HG02885 (cell line): Measurements from ENCODE around the gene SP6.

Experiments
- ATAC-seq: cut with Tn5 transposase; IDR thresholded peaks from one replicate; pipeline ENCODE4 v1.9.1; 2021; ENCODE audit warnings: mild to moderate bottlenecking; ENCODE audit not compliant: unreplicated experiment, poor library complexity

SP6 gene

DNA sequence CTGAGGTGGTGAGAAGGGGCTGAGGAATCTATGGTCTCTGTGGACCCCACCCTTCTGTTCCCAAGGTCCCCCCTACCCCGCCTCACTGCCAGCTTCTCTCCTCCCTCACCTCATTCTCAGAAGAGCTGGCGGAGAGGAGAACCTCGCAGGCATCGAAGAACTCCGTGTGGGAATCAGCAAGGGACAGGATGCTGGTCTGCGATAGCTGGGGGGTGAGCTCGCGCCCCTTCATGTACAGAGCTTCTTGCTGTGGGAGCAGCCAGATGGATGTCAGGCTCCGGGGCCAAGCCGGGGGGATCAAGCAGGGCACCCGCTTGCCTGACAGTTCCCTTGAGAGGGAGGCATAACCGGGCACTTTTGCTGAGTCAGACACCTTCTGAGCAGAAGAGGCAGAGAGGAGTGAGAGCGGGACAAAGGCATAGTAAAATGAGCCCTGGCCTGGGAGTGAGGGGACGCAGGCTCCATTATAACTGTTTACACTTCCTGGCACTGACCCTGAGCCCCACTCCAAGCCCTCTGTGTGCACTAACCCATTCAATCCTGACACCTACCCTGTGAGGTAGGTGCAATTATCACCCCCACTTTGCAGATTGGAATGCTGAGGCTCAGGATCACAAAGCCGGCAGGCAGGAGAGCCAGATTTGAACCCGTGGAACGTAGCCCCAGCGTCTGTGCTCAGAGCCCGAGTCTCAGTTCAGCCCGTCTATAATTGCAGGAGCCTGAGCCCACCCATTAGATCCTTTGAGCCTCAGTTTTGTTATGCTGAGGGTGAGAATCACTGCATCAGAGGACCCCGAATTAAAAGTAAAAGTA is 35.7 kb downstream of the SP6 start:
- ATAC-seq: no peak

DNA sequence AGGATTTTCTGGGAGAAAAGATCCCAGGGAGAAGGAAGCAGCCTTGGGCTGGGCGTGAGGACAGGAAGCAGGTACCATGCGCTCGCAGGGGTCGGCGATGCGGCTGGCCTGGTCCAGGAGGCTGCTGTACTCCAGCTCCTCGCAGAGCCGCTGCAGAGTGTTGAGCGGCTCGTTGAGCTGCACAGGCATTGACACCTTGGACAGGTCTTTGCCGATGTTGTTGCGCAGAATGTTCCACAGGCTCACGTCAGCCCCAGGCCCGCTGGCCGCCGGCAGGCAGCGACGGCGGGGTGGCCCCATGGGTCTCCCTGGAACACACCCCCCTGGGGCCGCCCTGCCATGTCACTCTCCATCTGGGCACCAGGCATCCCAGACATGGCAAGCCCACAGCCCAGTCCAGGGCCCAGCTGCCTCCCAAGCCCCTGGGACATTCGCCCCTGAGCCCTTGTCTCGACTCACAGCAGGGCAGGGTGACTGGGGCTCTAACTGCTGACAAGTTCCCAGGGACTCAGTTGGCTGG is 37.4 kb downstream of the SP6 start:
- no peak for ATAC-seq

DNA sequence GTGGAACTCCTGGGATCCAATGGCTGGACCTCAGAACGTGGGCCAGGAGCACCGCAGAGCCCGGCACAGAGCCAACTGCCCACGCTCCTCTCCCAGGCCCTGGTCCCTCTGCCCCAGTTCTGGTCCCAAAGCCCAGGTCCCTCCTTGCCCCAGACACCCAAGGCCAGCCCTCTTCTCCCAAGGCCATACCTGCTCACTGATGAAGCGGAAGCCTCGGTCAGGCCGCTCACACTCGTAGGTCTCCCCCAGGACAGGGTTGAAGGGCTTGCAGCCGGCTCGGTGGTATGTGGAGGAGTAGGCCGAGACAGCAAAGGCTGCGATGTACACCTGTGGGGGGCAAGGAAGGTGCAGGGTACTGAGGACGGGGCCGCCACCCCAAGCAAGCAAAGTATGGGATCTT is 37.9 kb downstream of the SP6 start:
- no peak for ATAC-seq

GRCh38 chr17:47812146-47812920 is 38.6 kb downstream of the SP6 start:
- no peak for ATAC-seq

GRCh38 chr17:47811709-47812108 is 39.3 kb downstream of the SP6 start:
- ATAC-seq: no peak

DNA sequence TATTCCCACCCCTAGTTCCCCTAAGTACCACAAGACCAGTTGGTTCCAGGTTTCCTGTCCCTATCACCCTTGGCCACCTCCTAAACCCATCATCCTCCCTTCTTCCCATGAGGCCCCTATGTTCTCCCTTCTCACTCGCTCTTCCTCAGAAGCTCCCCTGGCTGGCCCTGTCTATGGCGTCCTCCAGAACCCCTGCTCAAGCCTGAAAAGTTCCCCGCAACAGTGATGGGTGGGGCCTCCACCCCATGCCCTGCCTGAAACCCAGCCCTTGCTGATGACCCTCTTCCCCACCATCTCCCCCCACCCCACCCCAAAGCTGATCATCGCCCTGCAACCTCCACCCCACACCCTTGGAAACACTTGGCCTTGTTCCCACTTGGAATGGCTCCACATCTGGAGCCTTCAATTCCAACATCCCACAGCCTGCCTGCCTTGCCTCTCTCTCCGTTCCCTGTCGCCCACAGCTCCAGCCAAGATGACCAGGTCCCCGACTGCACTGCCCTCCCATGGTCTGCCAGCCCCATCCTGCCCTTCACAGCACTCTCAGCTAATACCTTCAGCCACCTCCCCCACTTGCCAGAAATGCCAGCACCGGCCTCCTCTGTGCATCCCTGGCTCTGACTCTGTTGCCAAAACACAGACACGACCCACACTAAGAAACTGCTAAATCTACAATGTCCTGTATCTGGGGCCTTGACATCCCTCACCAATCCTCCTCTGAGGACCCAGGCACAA is 39.9 kb downstream of the SP6 start:
- ATAC-seq: no peak

DNA sequence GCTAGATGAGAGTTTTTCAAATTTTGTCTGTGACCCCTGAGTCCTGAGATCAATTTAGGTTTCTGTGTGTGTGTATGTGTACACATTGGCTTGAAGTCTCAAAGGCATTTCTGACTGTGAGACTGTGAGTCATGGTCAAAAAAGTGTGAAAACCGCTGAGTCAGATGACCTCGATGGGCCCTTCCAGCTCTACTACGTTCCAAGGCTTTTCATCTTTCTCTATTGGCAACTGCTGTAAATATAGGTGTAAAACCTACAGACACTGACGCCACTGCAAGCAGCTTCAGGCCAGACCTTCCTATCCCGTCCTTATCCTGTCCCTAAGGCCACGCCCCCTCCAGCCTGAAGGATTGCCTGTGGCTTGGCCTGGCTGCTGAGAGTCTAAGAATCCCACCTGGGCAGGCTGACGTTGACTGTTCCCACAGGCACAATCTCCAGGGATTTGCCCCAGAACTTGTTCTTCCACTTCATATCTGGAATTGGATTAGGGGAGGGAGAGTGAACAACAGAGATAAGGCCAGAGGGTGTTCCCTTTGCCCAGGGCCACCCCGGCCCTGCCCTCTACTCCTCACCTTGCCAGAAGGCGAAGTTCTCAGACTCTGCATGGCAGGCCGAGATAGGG is 40.7 kb downstream of the SP6 start:
- no peak for ATAC-seq

DNA sequence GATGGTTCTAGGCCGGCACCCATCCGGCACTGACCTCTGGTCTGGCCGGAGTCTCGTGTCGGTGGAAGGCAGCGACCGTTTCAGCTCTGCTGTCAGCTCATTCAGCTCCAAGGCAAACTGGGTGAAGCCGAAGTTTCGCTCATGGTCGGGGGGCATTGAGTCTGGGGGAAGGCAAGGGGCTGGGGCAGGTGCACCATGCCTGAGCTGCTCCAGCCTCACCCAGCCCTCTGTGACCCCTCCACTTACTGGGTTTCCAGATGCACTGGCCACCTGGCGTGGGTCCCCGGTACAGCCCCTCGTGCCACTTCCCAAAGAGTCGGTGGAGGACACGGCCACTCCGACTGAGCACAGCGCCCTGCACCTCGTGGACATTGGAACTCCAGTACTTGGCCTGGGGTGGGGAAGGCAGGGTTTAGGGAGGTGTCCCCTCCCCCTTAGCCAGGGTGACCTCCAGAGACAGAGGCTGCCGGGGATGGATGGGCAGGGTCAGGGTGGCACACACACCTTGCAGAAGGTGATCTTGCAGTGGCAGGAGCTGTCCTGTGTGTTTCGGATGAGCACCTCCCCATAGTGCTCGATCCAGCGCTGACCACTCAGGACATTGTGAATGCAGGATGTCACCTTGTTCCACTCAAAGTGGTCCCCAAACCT is 42.0 kb downstream of the SP6 start:
- no peak for ATAC-seq

DNA sequence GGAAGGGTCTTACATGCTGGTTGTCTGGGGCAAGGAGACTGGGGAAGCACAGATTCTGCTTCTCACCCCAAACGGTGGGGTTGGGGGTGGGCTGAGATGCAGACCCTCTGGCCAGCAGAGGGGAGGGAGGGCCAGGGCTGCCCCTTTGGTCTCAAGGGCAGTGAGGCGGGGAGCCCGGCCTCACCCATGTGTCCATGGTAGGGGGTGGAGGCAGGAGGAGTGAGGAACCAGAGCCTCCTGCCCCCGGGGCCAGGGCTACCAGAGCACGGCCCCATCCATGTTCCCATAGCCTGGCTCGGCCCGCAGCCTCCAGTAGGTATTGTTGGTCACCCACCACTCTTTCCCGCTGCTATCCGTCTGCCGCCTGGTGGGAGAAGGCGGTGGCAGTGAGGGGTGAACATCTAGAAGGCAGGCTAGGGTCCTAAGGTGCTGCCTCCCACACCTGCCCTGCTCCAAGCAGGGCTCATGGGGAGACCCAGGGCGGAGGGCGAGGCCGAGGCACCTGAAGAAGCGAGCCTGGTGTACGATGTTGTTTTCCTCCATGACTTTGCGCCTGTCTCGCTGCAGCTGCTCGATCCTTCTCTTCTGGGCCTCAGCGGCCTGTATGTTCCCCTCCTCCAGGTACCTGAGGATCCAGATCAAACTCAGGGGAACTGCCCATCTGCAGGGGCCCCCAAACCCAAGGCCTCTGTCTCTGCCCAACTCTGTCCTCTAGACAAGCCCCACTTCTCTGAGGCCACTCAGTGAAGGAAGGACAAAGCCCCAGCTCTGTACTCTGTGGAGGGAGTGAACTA is 42.7 kb downstream of the SP6 start:
- no peak for ATAC-seq

DNA sequence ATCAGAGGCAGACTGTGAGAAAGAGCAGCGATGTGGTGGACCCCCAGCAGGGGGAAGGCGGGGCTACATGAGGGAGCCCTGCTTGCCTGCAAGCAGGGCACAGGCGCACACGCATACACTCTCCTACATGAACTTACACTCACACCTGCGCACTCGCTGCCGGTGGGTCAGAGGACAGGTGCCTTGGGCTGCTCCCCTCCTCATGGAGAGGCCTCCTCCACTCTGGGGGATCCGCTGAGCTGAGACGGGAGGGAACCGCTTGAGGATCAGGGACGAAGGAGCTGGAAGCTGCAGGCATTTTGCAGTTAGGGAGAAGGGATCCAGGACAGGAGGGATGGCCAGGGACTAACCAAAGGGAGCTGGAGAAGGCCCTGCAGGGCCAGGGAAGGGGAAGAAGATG is 43.5 kb downstream of the SP6 start:
- no peak for ATAC-seq

GRCh38 chr17:47806913-47807255 is 44.1 kb downstream of the SP6 start:
- ATAC-seq: no peak

DNA sequence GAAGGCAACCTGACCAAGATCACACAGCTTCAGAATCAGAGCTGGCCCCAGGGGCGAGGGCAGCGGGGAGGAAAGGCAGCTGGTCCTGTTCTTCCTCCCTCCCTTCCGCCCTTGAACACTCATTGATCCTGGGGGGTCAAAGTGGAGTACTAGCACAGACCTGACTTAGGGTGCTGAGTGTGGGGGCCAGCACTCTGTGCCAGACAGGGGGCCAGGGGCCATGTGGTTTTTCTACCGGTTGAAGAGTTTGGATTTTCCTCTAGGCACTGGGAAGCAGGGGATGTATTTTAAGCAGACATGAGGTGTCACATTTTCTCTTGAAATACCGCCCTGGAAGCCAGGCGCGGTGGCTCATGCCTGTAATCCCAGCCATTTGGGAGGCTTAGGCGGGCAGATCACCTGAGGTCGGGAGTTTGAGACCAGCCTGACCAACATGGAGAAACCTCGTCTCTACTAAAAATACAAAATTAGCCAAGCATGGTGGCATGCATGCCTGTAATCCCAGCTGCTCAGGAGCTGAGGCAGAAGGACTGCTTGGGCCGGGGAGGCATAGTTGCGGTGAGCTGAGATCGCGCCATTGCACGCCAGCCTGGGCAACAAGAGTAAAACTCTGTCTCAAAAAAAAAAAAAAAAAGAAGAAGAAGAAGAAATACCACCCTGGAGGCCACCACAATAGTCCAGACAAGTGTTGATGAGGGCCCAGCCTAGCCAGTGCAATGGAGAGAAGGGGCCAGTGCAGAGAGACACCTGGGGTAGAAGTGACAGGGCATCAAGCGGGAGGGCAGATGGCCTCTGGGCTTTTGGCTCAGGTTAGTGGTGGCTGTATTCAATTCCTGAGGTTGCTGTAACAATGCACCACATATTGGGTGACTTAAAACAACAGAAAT is 44.7 kb downstream of the SP6 start:
- ATAC-seq: no peak

- no peak for ATAC-seq
These were observed 46.5 kb downstream of the SP6 start for GRCh38 chr17:47804461-47804860.

- ATAC-seq: no peak
These were observed 47.2 kb downstream of the SP6 start for GRCh38 chr17:47803751-47804150.

DNA sequence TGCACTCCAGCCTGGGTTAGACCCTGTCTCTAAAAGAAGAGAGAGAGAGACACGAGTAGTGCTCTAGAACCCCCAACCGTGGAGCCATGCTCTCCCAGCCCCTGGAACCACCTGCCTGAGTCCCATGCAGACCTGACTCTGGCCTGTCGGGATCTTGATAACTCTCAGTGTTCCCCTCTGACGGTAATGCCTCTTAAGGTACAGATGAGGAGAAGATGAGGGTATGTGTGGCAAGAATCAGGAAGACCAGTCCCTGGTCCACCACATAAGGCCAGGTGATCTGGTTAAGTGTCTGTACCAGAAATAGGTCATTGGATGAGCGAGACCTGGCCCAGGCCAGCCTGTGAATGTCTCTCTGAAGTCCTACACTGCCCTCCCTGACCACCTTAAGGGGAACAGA is 47.8 kb downstream of the SP6 start:
- ATAC-seq: no peak

GRCh38 chr17:47802341-47803022 is 48.5 kb downstream of the SP6 start:
- no peak for ATAC-seq

- no peak for ATAC-seq
These were observed 49.1 kb downstream of the SP6 start for GRCh38 chr17:47801906-47802305.
